Transverse colon (tissue), 4 donors: ENCODE measurements around the gene KLHDC4.

Source experiments
- EP300 ChIP-seq: sonication (generic); formaldehyde crosslinking; IDR thresholded peaks from one replicate; pipeline ENCODE4 v1.6.1; 2017; ENCODE audit warnings: antibody characterized with exemption, low read depth
- POLR2A ChIP-seq: fragments of 450-650 bp; IDR thresholded peaks from one replicate; pipeline ENCODE4 v1.6.1; 2016; ENCODE audit warnings: antibody characterized with exemption, mild to moderate bottlenecking, moderate library complexity
- POLR2AphosphoS5 ChIP-seq, 3 donors: sonication (generic); formaldehyde crosslinking; IDR thresholded peaks; one replicate each; pipeline ENCODE4 v1.6.1; 2016; ENCODE audit warnings: antibody characterized with exemption in 3 of 3
- TF ChIP-seq, protein P1 (sequence below), 5 experiments: fragments of 200-600 bp in 3 of 5; fragments of 450-650 bp in 2 of 5; sonication (generic) in 3 of 5; IDR thresholded peaks; 1 replicate in 2 of 5; 2 replicates in 3 of 5; pipeline ENCODE4 v1.5.1; 2016 to 2017; ENCODE audit warnings: antibody characterized with exemption in 5 of 5, inconsistent platforms in 3 of 5, mild to moderate bottlenecking in 2 of 5, moderate library complexity in 1 of 5

GRCh38 chr16:87704754-87705353 is 60.9 kb downstream of the KLHDC4 start:
- TF ChIP-seq, protein P1, sequence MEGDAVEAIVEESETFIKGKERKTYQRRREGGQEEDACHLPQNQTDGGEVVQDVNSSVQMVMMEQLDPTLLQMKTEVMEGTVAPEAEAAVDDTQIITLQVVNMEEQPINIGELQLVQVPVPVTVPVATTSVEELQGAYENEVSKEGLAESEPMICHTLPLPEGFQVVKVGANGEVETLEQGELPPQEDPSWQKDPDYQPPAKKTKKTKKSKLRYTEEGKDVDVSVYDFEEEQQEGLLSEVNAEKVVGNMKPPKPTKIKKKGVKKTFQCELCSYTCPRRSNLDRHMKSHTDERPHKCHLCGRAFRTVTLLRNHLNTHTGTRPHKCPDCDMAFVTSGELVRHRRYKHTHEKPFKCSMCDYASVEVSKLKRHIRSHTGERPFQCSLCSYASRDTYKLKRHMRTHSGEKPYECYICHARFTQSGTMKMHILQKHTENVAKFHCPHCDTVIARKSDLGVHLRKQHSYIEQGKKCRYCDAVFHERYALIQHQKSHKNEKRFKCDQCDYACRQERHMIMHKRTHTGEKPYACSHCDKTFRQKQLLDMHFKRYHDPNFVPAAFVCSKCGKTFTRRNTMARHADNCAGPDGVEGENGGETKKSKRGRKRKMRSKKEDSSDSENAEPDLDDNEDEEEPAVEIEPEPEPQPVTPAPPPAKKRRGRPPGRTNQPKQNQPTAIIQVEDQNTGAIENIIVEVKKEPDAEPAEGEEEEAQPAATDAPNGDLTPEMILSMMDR (IDR thresholded peaks at IDR 0.05), result no peak
- TF ChIP-seq POLR2AphosphoS5 (IDR thresholded peaks at IDR 0.05), result no peak
- TF ChIP-seq POLR2A, result no peak
- TF ChIP-seq EP300, result no peak
